Hematopoietic multipotent progenitor cell treated with erythropoietin and hydrocortisone succinate and interleukin-3 and kit ligand, for 6 days (in vitro differentiated cells): Measurements from ENCODE around the gene HDDC2.

Experiments used
- DNase-seq: peaks from one replicate; pipeline ENCODE4 v3.0.0-alpha.2; 2015

Gene HDDC2

GRCh38 chr6:125269328-125269985 lies 32.3 kb downstream of the HDDC2 start:
- no peak for DNase-seq

GRCh38 chr6:125268765-125269164 lies 33.0 kb downstream of the HDDC2 start:
- DNase-seq: no peak

- no peak for DNase-seq
Observed at GRCh38 chr6:125267806-125268523, 33.8 kb downstream of the HDDC2 start.

- no peak for DNase-seq
Observed at GRCh38 chr6:125264476-125264875, 37.3 kb downstream of the HDDC2 start.

GRCh38 chr6:125262016-125263013 lies 39.5 kb downstream of the HDDC2 start:
- DNase-seq: no peak

GRCh38 chr6:125259354-125259736 lies 42.4 kb downstream of the HDDC2 start:
- no peak for DNase-seq

- peak; percentile 21 for DNase-seq
Observed at GRCh38 chr6:125258651-125259353, 43.0 kb downstream of the HDDC2 start.

- no peak for DNase-seq
Observed at GRCh38 chr6:125257351-125257750, 44.4 kb downstream of the HDDC2 start.

GRCh38 chr6:125255201-125255600 lies 46.6 kb downstream of the HDDC2 start:
- no peak for DNase-seq

- no peak for DNase-seq
Observed at GRCh38 chr6:125254321-125254720, 47.4 kb downstream of the HDDC2 start.

- no peak for DNase-seq
Observed at GRCh38 chr6:125253881-125254280, 47.9 kb downstream of the HDDC2 start.

- DNase-seq: no peak
Observed at GRCh38 chr6:125252891-125253290, 48.9 kb downstream of the HDDC2 start.

- no peak for DNase-seq
Observed at GRCh38 chr6:125251516-125252220, 50.1 kb downstream of the HDDC2 start.

GRCh38 chr6:125250511-125250910 lies 51.3 kb downstream of the HDDC2 start:
- no peak for DNase-seq

- no peak for DNase-seq
Observed at GRCh38 chr6:125248136-125248535, 53.6 kb downstream of the HDDC2 start.

GRCh38 chr6:125246566-125246965 lies 55.2 kb downstream of the HDDC2 start:
- no peak for DNase-seq

- DNase-seq: no peak
Observed at GRCh38 chr6:125245523-125246264, 56.1 kb downstream of the HDDC2 start.

- no peak for DNase-seq
Observed at GRCh38 chr6:125245109-125245508, 56.7 kb downstream of the HDDC2 start.

GRCh38 chr6:125237764-125238163 lies 64.0 kb downstream of the HDDC2 start:
- no peak for DNase-seq

GRCh38 chr6:125236536-125237327 lies 65.0 kb downstream of the HDDC2 start:
- DNase-seq: no peak

- no peak for DNase-seq
Observed at GRCh38 chr6:125233202-125233601, 68.6 kb downstream of the HDDC2 start.
